Smooth muscle cell (in vitro differentiated cells): ENCODE measurements around the gene MCTP1. TPM values are rescaled to one million over a fixed set of nuclear protein-coding genes. Genes with fewer than 3 reads are reported as not detected.
A peak's percentile ranks its signal among the peaks of the same experiment; 100 is the strongest.
"Not testable (repeated sequence)": the region's sequence is repeated elsewhere in the genome, so short reads cannot be mapped to it uniquely, and the experiment has no call there.

Source experiments
- DNase-seq: peaks from one replicate; lab custom pipeline; 2025; ENCODE audit not compliant: unreplicated experiment; lab: John Stamatoyannopoulos, UW
- H2AFZ ChIP-seq: fragments of 200-600 bp; sonication (generic); 2 replicates; pipeline ENCODE4 v1.6.0; 2016; ENCODE audit warnings: antibody characterized with exemption, low read depth, mild to moderate bottlenecking
- H3F3A ChIP-seq: fragments of 200-600 bp; sonication (generic); 2 replicates; pipeline ENCODE4 v1.6.0; 2017; ENCODE audit warnings: antibody characterized with exemption, low read depth
- H3K27ac ChIP-seq: fragments of 200-600 bp; sonication (generic); 2 replicates; pipeline ENCODE4 v1.5.1; 2016; ENCODE audit warnings: low read depth, mild to moderate bottlenecking
- H3K27me3 ChIP-seq: fragments of 200-600 bp; sonication (generic); 2 replicates; pipeline ENCODE4 v1.6.1; 2016; ENCODE audit warnings: low read depth, mild to moderate bottlenecking
- H3K36me3 ChIP-seq: fragments of 200-600 bp; sonication (generic); 2 replicates; pipeline ENCODE4 v1.5.1; 2016; ENCODE audit warnings: low read depth
- H3K4me1 ChIP-seq: fragments of 200-600 bp; sonication (generic); 2 replicates; pipeline ENCODE4 v1.5.1; 2016; ENCODE audit warnings: low read depth
- H3K4me2 ChIP-seq: fragments of 200-600 bp; sonication (generic); 2 replicates; pipeline ENCODE4 v1.6.0; 2016; ENCODE audit warnings: mild to moderate bottlenecking
- H3K4me3 ChIP-seq: fragments of 200-600 bp; sonication (generic); 2 replicates; pipeline ENCODE4 v1.5.1; 2016; ENCODE audit warnings: mild to moderate bottlenecking
- H3K79me2 ChIP-seq: fragments of 200-600 bp; sonication (generic); 2 replicates; pipeline ENCODE4 v1.6.0; 2016; ENCODE audit warnings: low read depth, mild to moderate bottlenecking
- H3K9ac ChIP-seq: fragments of 200-600 bp; sonication (generic); 2 replicates; pipeline ENCODE4 v1.6.0; 2016; ENCODE audit warnings: low read depth
- H3K9me3 ChIP-seq: fragments of 200-600 bp; sonication (generic); replicated peaks from 2 replicates; pipeline ENCODE4 v1.5.1; 2016; ENCODE audit warnings: low read depth
- H4K20me1 ChIP-seq: fragments of 200-600 bp; sonication (generic); 2 replicates; pipeline ENCODE4 v1.6.0; 2016; ENCODE audit warnings: low read depth
- CTCF ChIP-seq: fragments of 200-600 bp; sonication (generic); IDR thresholded peaks from 2 replicates; pipeline ENCODE4 v1.5.1; 2017; ENCODE audit warnings: borderline replicate concordance, mild to moderate bottlenecking, antibody characterized with exemption; ENCODE audit not compliant: insufficient read depth, poor library complexity, severe bottlenecking
- WGBS: methylation state at CpG from one replicate; pipeline ENCODE4 v1.1.7; 2016; ENCODE audit warnings: low lambda C conversion rate; 5-methylcytosine and 5-hydroxymethylcytosine counted together
- polyA plus RNA-seq: library from polyadenylated mRNA; unstranded; fragments of >200 nt; fragmentation: Nextera tagmentation; extraction: Ambion mirVana; gene quantifications from 2 replicates; pipeline ENCODE4 v1.2.1, GENCODE V29; 2016
- total RNA-seq: library from RNA; depleted of rRNA; stranded (reverse); fragments of >200 nt; gene quantifications from 2 replicates; pipeline ENCODE4 v1.2.3, GENCODE V29; 2014

MCTP1 gene
- total and polyA plus RNA-seq, 2 experiments from 2014 or later: 1.1 to 4.8 TPM

- Histone ChIP-seq H3K4me2 (no peak overlapping the region), H3K79me2 (no peaks in the 10 kb centered on the region), H3K4me3 (no peak overlapping the region), H3K27me3 (peaks cover 3% of the 10 kb centered on the region), H2AFZ (no peak overlapping the region), H3K9ac (no peak overlapping the region), H3K27ac (no peak overlapping the region), H3K36me3 (no peaks in the 10 kb centered on the region), H3K9me3 (no peaks in the 10 kb centered on the region), H3F3A (no peaks in the 10 kb centered on the region), H4K20me1 (no peaks in the 10 kb centered on the region), H3K4me1 (no peaks in the 10 kb centered on the region)
- WGBS: 77% methylated on average over 4 of the region's 4 CpGs
- DNase-seq: no peak
- TF ChIP-seq CTCF: no peak
Observed at GRCh38 chr5:94832685-94833084, 452.2 kb downstream of the MCTP1 start.

- Histone ChIP-seq H3K9me3 (no peaks in the 10 kb centered on the region), H3K79me2 (no peaks in the 10 kb centered on the region), H3K36me3 (no peaks in the 10 kb centered on the region), H3K4me1 (no peaks in the 10 kb centered on the region), H3K27ac (no peak overlapping the region), H3K9ac (no peak overlapping the region), H3K4me2 (no peak overlapping the region), H4K20me1 (no peaks in the 10 kb centered on the region), H2AFZ (no peak overlapping the region), H3K4me3 (no peak overlapping the region), H3F3A (no peaks in the 10 kb centered on the region), H3K27me3 (peaks cover 3% of the 10 kb centered on the region)
- no peak for DNase-seq
- peak; percentile 17 for TF ChIP-seq CTCF
- WGBS: 24% methylated on average over 2 of the region's 2 CpGs
Observed at GRCh38 chr5:94830520-94830919, 454.4 kb downstream of the MCTP1 start.

GRCh38 chr5:94828222-94828621 lies 456.7 kb downstream of the MCTP1 start:
- not testable (repeated sequence) for H3K4me2 ChIP-seq, H3K27me3 ChIP-seq, H3K79me2 ChIP-seq, H3K27ac ChIP-seq, H3K9me3 ChIP-seq, DNase-seq, H3F3A ChIP-seq, H2AFZ ChIP-seq, H4K20me1 ChIP-seq, H3K4me3 ChIP-seq, H3K36me3 ChIP-seq, H3K4me1 ChIP-seq, H3K9ac ChIP-seq
- WGBS: 95% methylated on average over 5 of the region's 5 CpGs

GRCh38 chr5:94820488-94820887 lies 464.4 kb downstream of the MCTP1 start:
- H3K36me3 ChIP-seq: no peaks in the 10 kb centered on the region
- H3K9me3 ChIP-seq: no peaks in the 10 kb centered on the region
- no peak overlapping the region for H2AFZ ChIP-seq
- no peaks in the 10 kb centered on the region for H3K27me3 ChIP-seq
- H4K20me1 ChIP-seq: no peaks in the 10 kb centered on the region
- H3K79me2 ChIP-seq: no peaks in the 10 kb centered on the region
- H3K4me2 ChIP-seq: no peak overlapping the region
- no peak overlapping the region for H3K9ac ChIP-seq
- H3F3A ChIP-seq: no peaks in the 10 kb centered on the region
- TF ChIP-seq CTCF: no peak
- no peak overlapping the region for H3K27ac ChIP-seq
- no peak for DNase-seq
- H3K4me1 ChIP-seq: no peaks in the 10 kb centered on the region
- WGBS: 97% methylated on average over 3 of the region's 3 CpGs
- H3K4me3 ChIP-seq: no peak overlapping the region
